Smooth muscle cell (in vitro differentiated cells): ENCODE data around the gene PRR12. TPM values are rescaled to one million over a fixed set of nuclear protein-coding genes. Genes with fewer than 3 reads are reported as not detected.
"Not testable (repeated sequence)": the region's sequence is repeated elsewhere in the genome, so short reads cannot be mapped to it uniquely, and the experiment has no call there.

Source experiments
- DNase-seq: peaks from one replicate; lab custom pipeline; 2025; ENCODE audit not compliant: unreplicated experiment; lab: John Stamatoyannopoulos, UW
- H2AFZ ChIP-seq: fragments of 200-600 bp; sonication (generic); 2 replicates; pipeline ENCODE4 v1.6.0; 2016; ENCODE audit warnings: antibody characterized with exemption, low read depth, mild to moderate bottlenecking
- H3F3A ChIP-seq: fragments of 200-600 bp; sonication (generic); 2 replicates; pipeline ENCODE4 v1.6.0; 2017; ENCODE audit warnings: antibody characterized with exemption, low read depth
- H3K27ac ChIP-seq: fragments of 200-600 bp; sonication (generic); 2 replicates; pipeline ENCODE4 v1.5.1; 2016; ENCODE audit warnings: low read depth, mild to moderate bottlenecking
- H3K27me3 ChIP-seq: fragments of 200-600 bp; sonication (generic); 2 replicates; pipeline ENCODE4 v1.6.1; 2016; ENCODE audit warnings: low read depth, mild to moderate bottlenecking
- H3K36me3 ChIP-seq: fragments of 200-600 bp; sonication (generic); 2 replicates; pipeline ENCODE4 v1.5.1; 2016; ENCODE audit warnings: low read depth
- H3K4me1 ChIP-seq: fragments of 200-600 bp; sonication (generic); 2 replicates; pipeline ENCODE4 v1.5.1; 2016; ENCODE audit warnings: low read depth
- H3K4me2 ChIP-seq: fragments of 200-600 bp; sonication (generic); 2 replicates; pipeline ENCODE4 v1.6.0; 2016; ENCODE audit warnings: mild to moderate bottlenecking
- H3K4me3 ChIP-seq: fragments of 200-600 bp; sonication (generic); 2 replicates; pipeline ENCODE4 v1.5.1; 2016; ENCODE audit warnings: mild to moderate bottlenecking
- H3K79me2 ChIP-seq: fragments of 200-600 bp; sonication (generic); 2 replicates; pipeline ENCODE4 v1.6.0; 2016; ENCODE audit warnings: low read depth, mild to moderate bottlenecking
- H3K9ac ChIP-seq: fragments of 200-600 bp; sonication (generic); 2 replicates; pipeline ENCODE4 v1.6.0; 2016; ENCODE audit warnings: low read depth
- H3K9me3 ChIP-seq: fragments of 200-600 bp; sonication (generic); replicated peaks from 2 replicates; pipeline ENCODE4 v1.5.1; 2016; ENCODE audit warnings: low read depth
- H4K20me1 ChIP-seq: fragments of 200-600 bp; sonication (generic); 2 replicates; pipeline ENCODE4 v1.6.0; 2016; ENCODE audit warnings: low read depth
- CTCF ChIP-seq: fragments of 200-600 bp; sonication (generic); IDR thresholded peaks from 2 replicates; pipeline ENCODE4 v1.5.1; 2017; ENCODE audit warnings: borderline replicate concordance, mild to moderate bottlenecking, antibody characterized with exemption; ENCODE audit not compliant: insufficient read depth, poor library complexity, severe bottlenecking
- WGBS: methylation state at CpG from one replicate; pipeline ENCODE4 v1.1.7; 2016; ENCODE audit warnings: low lambda C conversion rate; 5-methylcytosine and 5-hydroxymethylcytosine counted together
- polyA plus RNA-seq: library from polyadenylated mRNA; unstranded; fragments of >200 nt; fragmentation: Nextera tagmentation; extraction: Ambion mirVana; gene quantifications from 2 replicates; pipeline ENCODE4 v1.2.1, GENCODE V29; 2016
- total RNA-seq: library from RNA; depleted of rRNA; stranded (reverse); fragments of >200 nt; gene quantifications from 2 replicates; pipeline ENCODE4 v1.2.3, GENCODE V29; 2014

PRR12 gene
- total and polyA plus RNA-seq, 2 experiments from 2014 or later = 1.7 to 4.5 TPM

GRCh38 chr19:49614096-49614833, 23.3 kb downstream of the PRR12 start:
- DNase-seq = no peak
- Histone ChIP-seq H3K4me2 (peak overlapping the region; percentile 51), H3K9ac (peak overlapping the region; percentile 54)

GRCh38 chr19:49615861-49616260, 24.9 kb downstream of the PRR12 start:
- TF ChIP-seq CTCF = no peak
- H3K27ac ChIP-seq = no peak overlapping the region
- H3K4me2 ChIP-seq = no peak overlapping the region
- WGBS = 98% methylated on average over 23 of the region's 23 CpGs
- no peak for DNase-seq
- H4K20me1 ChIP-seq = peaks cover 43% of the 10 kb centered on the region
- no peaks in the 10 kb centered on the region for H3K4me1 ChIP-seq
- H2AFZ ChIP-seq = no peak overlapping the region
- no peaks in the 10 kb centered on the region for H3F3A ChIP-seq
- no peaks in the 10 kb centered on the region for H3K36me3 ChIP-seq
- H3K4me3 ChIP-seq = no peak overlapping the region
- no peak overlapping the region for H3K9ac ChIP-seq
- H3K9me3 ChIP-seq = no peaks in the 10 kb centered on the region
- no peaks in the 10 kb centered on the region for H3K27me3 ChIP-seq
- H3K79me2 ChIP-seq = peaks cover 26% of the 10 kb centered on the region

More at GRCh38 chr19:49614096-49614833, 23.3 kb downstream of the PRR12 start:
- Histone ChIP-seq H3K27me3 (no peaks in the 10 kb centered on the region), H3K36me3 (no peaks in the 10 kb centered on the region), H3F3A (no peaks in the 10 kb centered on the region), H2AFZ (no peak overlapping the region), H4K20me1 (peaks cover 58% of the 10 kb centered on the region), H3K27ac (peak overlapping the region; percentile 94), H3K4me3 (no peak overlapping the region), H3K79me2 (peaks cover 41% of the 10 kb centered on the region), H3K4me1 (no peaks in the 10 kb centered on the region), H3K9me3 (no peaks in the 10 kb centered on the region)
- 44% methylated on average over 19 of the region's 19 CpGs for WGBS
- TF ChIP-seq CTCF = peak; percentile 6

- no peak for DNase-seq
- Histone ChIP-seq H3K79me2 (peaks cover 19% of the 10 kb centered on the region), H3K4me1 (no peaks in the 10 kb centered on the region), H3K27me3 (no peaks in the 10 kb centered on the region), H3K4me3 (no peak overlapping the region), H4K20me1 (peaks cover 38% of the 10 kb centered on the region), H3K4me2 (no peak overlapping the region), H3F3A (no peaks in the 10 kb centered on the region), H3K27ac (no peak overlapping the region), H3K9ac (no peak overlapping the region), H2AFZ (no peak overlapping the region), H3K9me3 (no peaks in the 10 kb centered on the region), H3K36me3 (no peaks in the 10 kb centered on the region)
- WGBS = 97% methylated on average over 7 of the region's 7 CpGs
- no peak for TF ChIP-seq CTCF
Measured at GRCh38 chr19:49616532-49616931, 25.6 kb downstream of the PRR12 start.

- Histone ChIP-seq H3K9me3 (no peaks in the 10 kb centered on the region), H2AFZ (no peak overlapping the region), H3K27me3 (no peaks in the 10 kb centered on the region), H3K4me2 (no peak overlapping the region), H3K9ac (no peak overlapping the region), H3F3A (no peaks in the 10 kb centered on the region), H3K27ac (no peak overlapping the region), H3K36me3 (no peaks in the 10 kb centered on the region), H3K79me2 (peaks cover 18% of the 10 kb centered on the region), H4K20me1 (peaks cover 37% of the 10 kb centered on the region), H3K4me1 (no peaks in the 10 kb centered on the region), H3K4me3 (no peak overlapping the region)
- 97% methylated on average over 7 of the region's 7 CpGs for WGBS
- TF ChIP-seq CTCF = no peak
- DNase-seq = no peak
Measured at GRCh38 chr19:49616945-49617344, 26.0 kb downstream of the PRR12 start.

- H2AFZ ChIP-seq, H3K36me3 ChIP-seq, H3K27ac ChIP-seq, H3K4me1 ChIP-seq, H3K27me3 ChIP-seq, H3K79me2 ChIP-seq, H3K4me2 ChIP-seq, H3K9ac ChIP-seq, H3F3A ChIP-seq, H3K4me3 ChIP-seq, DNase-seq, H3K9me3 ChIP-seq: not testable (repeated sequence)
- 98% methylated on average over 13 of the region's 13 CpGs for WGBS
- H4K20me1 ChIP-seq = peaks cover 28% of the 10 kb centered on the region
Measured at GRCh38 chr19:49617860-49618259, 26.9 kb downstream of the PRR12 start.
